HG02870 (cell line): ENCODE results near the gene CYTH4.
"Not testable (repeated sequence)": the region's sequence is repeated elsewhere in the genome, so short reads cannot be mapped to it uniquely, and the experiment has no call there.

ENCODE experiments used
- ATAC-seq: cut with Tn5 transposase; IDR thresholded peaks from one replicate; pipeline ENCODE4 v1.9.1; 2021; ENCODE audit warnings: mild to moderate bottlenecking, moderate library complexity; ENCODE audit not compliant: unreplicated experiment

CYTH4 gene

DNA sequence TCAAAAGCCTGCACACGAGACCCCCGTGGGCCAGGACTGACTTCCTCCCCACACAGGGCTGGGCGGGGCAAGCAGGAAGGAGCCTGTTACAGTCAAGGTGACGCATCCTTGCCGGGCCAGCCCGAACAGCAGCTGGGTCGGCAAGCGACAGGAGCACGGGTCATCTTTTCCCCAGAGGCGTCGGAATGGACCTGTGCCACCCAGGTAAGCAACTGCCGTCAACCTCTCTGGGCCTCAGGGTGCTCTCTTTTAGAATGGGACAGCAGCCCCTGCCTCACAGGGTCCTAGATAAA, at the start of gene CYTH4:
CYTH4 (plus strand) TSS at position 124 of the 293 bp plus-strand sequence; CDS start at position 186, 62 bp downstream.
- peak; percentile 53 for ATAC-seq

- not testable (repeated sequence) for ATAC-seq
Measured at GRCh38 chr22:37233371-37233750, 48.9 kb upstream of the CYTH4 start.

- no peak for ATAC-seq
Measured at GRCh38 chr22:37233751-37234631, 48.3 kb upstream of the CYTH4 start.

- ATAC-seq = no peak
Measured at GRCh38 chr22:37234736-37235711, 47.3 kb upstream of the CYTH4 start.

- no peak for ATAC-seq
Measured at GRCh38 chr22:37235897-37236607, 46.3 kb upstream of the CYTH4 start.

GRCh38 chr22:37237371-37238268, 44.7 kb upstream of the CYTH4 start:
- ATAC-seq = no peak

- no peak for ATAC-seq
Measured at GRCh38 chr22:37239336-37240239, 42.7 kb upstream of the CYTH4 start.

GRCh38 chr22:37240240-37240940, 41.9 kb upstream of the CYTH4 start:
- no peak for ATAC-seq

DNA sequence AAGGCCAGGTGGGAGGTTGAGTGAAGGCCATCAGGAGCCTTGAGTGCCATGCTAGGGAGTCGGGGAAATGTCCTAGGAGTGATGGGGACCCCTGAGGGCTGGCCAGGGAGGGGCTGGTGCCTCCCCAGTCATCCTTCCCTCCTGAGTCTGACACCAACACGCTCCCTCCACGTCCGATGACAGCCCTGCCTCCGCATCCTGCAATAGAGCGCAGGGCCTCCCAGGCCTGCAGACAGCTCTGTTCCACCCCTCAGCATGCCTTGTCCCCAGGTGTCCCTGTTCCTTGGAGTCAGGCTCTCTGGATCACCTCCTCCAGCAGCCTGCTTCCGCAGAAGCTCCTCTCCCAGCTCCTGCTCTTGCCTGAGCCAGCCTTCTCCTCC, 41.4 kb upstream of the CYTH4 start:
- no peak for ATAC-seq

DNA sequence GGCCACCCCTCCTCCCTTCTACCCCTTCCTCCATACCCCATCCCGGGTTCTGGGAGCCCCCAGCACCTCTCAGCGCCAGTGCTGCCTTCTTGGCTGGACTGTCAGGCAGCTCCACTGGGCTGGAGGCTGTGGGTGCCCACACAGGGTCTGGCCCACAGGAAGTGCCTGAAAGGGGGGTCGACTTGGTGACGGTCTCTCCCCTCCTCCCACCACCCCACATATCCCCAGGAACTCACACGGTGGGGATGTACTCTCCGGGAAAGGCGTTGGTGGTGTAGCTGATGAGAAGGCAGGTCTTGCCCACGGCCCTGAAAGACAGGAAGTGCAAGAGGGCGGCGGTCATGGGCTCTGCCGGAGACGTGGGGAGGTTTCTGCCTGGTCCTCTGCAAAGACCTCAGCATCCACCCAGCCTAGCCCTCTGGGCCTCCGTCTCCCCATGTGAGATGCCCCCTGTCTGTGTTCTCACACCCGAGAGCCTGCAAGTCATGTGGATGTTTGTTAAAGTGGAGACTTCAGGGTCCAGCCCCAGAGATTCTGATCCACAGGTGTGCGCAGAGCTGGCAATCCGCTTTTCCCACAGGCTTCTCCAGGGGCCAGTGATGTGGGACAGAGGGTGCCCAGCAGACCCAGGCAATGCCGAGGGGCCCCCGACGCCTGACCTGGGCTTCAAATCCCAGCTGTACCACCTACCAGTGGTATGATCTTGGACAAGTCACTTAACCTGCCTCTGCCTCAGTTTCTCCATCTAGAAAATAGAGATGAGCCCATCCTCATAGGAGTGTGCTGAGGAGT, 40.8 kb upstream of the CYTH4 start:
- no peak for ATAC-seq

- ATAC-seq = peak; percentile 67
Measured at GRCh38 chr22:37242395-37242918, 39.9 kb upstream of the CYTH4 start.

GRCh38 chr22:37243402-37244113, 38.8 kb upstream of the CYTH4 start:
- ATAC-seq = peak; percentile 12

- ATAC-seq = peak; percentile 41
Measured at GRCh38 chr22:37244114-37244921, 38.0 kb upstream of the CYTH4 start, which contains the start of gene RAC2. Gene RAC2 (minus strand): TSS chr22:37244269. CDS start chr22:37244148, 121 bp downstream.

DNA sequence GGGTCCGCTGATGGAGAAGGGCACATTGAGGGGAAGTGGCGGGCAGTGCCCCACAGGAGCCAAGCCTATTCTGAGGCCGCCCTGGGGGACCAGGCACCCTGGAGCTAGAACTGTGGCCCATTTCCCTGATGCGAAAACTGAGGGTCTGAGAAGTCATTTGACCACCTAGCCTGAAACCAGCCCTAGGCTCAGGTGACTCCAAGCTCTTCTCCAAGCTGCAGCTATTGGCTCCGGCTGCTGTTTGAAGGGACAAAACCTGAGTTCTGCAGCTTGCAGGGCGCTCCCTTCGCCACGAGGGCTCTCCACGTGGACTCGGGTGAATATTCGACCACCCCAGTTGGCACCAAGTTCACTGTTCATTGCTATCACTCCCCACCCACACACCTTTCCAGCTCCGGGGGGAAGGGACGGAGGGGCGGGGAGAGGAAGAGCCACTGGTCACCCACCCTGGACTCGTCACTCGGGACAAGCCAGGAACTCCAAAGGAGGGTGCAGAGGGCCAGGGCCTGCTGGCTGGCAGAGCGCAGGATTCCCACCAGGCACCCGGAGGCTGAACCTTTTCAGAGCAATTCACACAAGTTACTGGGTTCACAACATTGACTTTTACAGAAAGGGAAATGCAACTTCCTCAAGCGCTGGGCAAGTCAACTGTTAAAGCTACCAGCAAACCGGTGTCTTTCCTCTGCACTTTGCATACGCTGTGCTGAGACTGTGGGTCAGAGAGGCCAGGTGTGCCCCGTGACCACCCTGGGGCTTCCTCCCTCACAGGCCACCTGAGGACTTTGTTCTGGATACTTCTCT, 37.2 kb upstream of the CYTH4 start:
- ATAC-seq = no peak

DNA sequence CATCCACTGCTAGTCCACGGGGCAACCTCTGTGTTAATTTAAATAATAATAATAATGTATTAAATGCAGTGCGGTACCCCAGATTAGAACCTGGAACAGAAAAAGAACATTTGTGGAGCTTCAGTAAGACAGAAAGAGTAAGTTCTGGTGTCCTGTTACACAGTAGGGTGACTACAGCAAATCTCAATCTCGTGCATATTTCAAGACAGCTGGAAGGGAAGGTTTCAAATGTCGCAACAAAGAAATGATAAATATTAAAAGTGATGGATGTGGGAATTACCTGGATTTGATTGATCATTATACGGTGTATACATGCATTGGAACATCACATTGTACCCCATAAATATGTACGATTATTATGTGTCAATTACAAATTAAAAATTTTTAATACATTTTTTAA, 36.6 kb upstream of the CYTH4 start:
- no peak for ATAC-seq
